ENCODE data around the gene HNRNPLL.

HNRNPLL gene

DNA sequence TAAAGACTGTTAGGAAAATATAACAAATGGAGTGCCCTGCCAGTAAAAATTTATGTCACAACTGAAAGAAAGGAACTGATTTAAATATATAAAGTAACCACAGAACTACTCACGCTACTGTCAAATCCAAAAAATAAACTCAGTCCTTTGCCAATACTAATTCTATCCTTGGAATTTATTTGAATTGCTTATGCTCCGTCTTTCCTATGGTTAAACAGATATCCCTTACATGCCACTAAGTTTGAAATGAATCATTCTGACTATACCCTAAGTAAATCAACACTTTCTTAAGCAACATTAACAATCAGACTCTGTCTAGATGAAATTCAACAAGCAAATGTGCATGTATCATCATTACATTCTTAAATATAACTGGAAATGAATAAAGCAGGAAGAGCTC is 9.8 kb downstream of the HNRNPLL start:
- no peak for DNase-seq (ENCODE audit: low read depth)

DNA sequence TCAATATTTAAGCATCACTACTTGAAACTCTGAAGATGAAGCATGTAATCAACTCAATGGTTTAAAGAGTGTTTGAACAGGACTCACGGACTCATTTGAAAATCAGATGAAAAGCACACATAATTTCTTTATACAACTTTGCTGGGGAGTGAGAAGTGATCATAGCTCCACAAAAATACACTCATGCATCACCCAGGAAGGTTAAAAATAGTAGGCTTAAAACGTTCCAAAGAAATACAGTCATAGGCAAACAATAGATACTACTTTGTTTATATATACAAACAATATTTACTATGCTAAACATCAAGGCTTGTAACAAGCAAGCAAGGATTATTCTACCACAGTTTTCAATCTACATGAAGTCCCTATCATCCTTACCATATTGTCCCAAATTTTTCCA is 11.6 kb downstream of the HNRNPLL start:
- DNase-seq (ENCODE audit: low read depth): no peak

DNA sequence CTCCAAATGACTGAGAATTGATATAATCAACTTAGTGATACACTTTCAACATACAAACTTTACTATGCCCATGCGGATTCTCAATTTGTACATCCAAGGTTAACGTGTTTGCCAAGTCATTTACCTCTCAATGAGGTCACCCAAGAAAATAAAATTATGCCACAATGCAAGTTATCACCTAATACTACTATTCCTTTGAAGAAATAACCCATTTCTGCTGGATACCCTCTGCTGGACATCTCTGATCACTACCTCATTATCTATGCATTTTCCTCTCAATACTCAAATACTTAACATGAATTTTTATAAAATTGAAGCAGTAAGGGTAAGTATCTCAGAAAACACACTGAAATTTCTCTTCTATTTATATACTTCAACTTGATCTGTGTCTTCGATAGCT is 12.7 kb downstream of the HNRNPLL start:
- DNase-seq (ENCODE audit: low read depth): no peak

DNA sequence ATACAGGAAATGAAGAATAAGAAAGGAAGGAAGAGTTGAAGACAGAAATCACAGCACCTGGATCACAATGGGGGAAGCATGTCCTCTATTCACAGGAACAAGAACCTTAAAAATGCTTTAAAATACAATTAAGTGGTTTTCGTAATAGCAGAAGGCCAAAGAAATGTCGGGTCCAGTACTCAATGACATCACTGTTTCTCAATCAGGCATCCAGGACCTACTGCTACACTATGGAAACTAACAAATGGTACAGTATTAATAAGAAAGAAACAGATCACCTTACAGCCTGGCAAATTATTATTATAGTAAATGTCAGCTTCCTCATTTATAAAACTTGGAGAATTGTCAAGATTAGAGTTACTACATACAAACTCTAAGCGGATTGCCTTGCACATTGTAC is 15.8 kb downstream of the HNRNPLL start:
- no peak for DNase-seq (ENCODE audit: low read depth)

DNA sequence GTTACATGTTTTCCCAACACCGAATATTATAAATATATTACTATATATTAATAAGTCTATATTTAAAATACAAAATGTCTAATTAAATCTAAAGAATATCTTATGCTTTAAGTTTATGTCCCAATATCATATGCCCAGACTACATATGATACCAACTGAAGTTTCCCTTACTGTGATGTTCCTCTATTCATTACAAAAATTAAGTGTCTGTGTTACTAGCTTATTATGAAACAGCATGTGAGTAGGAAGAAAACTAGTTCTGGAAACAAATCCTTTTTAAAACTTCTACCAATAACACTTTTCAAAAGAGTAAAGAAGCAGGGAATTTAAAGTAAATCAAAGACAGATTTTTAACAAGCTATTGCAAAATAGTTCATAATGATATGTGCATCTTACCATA is 17.8 kb downstream of the HNRNPLL start:
- no peak for DNase-seq (ENCODE audit: low read depth)

DNA sequence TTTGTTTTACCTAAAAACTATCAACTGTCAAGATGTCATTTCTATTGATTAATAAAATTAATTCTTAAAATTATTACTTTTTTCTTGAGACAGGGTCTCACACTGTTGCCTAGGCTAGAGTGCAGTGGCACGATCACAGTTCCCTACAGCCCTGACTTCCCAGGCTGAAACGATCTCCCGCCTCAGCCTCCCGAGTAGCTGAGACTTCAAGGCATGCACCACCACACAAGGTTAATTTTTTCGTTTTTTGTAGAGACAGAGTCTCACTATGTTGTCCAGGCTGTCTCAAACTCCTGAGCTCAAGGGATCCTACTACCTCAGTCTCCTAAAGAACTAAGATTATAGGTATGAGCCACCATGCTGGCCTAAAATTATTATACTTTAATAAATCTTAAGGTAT is 18.7 kb downstream of the HNRNPLL start:
- no peak for DNase-seq (ENCODE audit: low read depth)

DNA sequence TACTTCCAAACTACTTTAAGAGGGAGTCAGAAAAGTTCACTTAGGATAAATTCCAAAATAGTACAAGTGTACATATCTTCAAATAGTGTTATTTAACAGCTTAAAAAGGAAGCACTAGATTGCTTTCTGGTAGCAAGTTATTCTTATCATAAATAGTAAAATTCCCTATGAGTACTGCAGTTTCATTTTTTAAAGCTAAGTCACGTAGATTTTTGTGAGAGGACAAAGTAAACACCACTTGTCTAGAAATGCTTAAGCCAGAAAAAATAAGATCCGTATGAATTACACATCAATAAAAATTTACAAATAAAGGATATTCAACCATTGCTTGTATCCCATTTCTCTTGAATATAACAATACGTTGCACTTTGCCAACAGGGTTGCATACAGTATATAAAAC is 19.2 kb downstream of the HNRNPLL start:
- no peak for DNase-seq (ENCODE audit: low read depth)

DNA sequence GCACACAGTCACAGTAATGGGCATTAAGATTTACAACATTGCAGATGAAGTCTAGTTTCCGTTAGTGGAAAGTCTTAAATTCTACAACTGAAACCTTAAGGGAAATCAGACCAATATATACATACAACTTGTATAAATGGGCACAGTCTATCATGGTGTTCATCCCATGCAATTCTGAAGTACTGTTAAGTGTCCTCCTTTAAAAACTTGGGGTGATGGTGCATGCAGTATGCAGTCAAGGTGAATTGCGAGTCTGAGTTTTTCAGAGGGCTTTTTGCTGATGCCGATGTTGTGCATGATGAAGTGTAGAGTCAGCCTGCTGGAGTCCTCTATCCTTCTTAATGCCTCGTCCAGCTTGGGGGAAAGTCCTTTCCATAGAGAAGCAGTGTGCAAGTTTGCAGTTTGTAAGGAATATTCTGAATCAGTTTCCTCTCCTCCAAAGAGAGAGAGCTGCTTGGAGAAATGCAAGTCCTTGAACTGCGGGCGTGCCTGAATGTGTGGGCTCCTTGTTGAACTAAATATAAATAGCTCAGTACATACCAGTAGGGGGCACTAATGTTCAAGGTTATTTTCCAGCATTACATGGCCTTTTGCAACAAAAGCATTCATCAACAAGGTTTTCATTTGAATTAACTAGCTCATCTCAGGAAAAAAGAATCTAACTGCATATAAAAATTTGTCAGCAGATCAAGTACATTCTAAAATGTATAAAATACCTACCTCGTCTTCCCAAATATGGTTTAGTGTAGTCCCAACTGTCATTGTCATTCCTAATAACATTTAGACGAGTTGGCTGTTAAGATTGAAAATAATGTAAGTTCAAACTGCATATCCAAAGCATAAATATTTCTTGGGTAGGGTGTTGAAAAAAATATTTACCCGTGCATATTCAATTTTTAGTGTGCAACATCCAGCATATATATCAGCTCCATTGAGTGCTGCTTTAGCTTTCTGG is 21.3 kb downstream of the HNRNPLL start:
- no peak for DNase-seq (ENCODE audit: low read depth)

DNA sequence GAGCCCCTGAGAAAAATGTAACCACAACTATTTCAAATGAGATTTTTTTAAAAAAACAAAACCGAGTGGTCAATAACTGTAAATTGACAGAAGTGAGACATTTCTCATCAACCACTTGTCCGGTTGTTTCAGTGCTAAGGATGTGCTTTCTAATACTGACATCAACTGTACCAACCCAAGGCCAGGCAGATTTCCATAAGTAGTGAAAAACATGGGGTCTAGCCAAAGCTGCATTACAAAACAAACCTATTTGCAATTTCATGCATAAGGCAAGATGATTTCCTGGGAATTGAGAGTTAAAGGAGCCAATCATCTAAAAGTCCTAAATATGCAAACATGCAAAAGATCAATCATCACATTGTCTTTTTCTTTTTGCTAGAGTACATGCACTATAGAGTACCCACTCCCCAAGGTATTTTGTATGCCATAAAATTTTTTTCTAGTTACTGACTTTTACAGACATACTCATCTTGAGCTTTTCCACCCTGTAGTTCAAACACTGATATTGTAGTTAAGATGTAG is 22.6 kb downstream of the HNRNPLL start:
- DNase-seq (ENCODE audit: low read depth): no peak

DNA sequence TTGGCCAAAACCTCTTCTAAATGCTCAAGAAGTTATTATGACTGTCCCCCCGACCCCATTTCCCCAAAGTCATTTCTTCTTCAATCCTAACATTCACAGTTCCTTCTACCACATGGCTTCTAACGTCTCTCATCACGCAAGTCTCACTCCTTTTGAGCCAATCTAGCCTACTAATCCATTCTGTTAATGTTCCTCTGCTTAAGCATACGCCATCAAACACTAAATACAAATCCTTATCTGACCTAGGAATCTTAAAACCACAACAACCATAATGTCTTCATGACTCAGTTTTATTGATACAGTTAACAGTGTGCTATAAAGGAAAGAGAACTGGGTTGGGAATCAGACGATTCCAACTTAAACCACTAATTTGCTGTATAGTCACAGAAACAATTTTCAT is 23.9 kb downstream of the HNRNPLL start:
- no peak for DNase-seq (ENCODE audit: low read depth)

DNA sequence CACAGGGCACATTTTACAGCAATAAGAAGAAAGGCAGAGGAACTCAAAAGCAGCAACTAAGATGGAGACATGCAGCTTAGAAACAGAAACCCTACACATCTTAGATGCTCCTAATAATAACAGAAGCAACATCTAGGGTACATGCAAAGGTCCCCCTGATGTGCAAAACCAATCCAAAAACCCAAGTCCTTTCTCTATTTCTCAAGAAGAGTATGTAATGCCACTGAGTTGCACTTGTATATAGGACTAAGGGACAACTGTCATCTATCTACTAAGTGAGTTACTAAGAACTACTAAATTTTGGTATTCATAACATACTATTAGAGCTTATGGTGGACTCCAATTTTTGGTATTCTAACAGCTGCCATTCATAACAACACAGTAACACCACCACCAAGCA is 28.4 kb downstream of the HNRNPLL start:
- no peak for DNase-seq (ENCODE audit: low read depth)

DNA sequence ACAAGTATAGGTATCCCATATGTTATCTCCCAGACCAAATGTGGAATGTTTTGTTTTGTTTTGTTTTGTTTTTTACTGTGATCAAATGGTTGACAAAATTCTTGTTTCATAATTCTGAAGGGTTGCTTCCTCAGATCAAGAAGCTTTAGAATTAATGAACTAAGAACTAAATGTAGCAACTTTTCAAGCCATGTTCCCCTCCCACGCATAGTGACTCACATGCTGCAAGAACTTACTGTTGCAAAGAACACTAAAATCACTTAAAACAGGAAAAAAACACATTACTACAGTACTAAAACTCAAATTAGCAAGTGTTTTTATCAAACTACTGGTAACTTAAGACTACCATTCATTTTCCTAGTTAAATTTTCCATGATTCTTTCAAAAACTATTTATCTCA is 30.6 kb downstream of the HNRNPLL start:
- DNase-seq (ENCODE audit: low read depth): no peak

DNA sequence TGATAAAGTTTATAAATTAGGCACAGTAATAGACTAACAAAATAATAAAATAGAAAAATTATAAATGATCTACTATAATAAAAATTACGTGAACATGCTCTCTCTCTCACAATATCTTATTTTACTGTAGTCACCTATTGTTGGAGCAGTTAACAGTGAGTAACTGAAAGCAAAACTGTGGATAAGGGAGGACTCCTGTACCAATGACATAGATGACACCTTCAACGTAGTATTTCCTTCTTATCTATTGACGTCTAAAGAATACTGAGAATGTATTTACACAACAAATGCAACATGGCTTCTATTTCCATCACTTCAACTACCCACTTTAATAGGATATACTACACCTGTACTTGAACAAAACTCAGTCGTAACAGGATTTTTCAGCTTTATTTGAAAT is 31.5 kb downstream of the HNRNPLL start:
- no peak for DNase-seq (ENCODE audit: low read depth)

DNA sequence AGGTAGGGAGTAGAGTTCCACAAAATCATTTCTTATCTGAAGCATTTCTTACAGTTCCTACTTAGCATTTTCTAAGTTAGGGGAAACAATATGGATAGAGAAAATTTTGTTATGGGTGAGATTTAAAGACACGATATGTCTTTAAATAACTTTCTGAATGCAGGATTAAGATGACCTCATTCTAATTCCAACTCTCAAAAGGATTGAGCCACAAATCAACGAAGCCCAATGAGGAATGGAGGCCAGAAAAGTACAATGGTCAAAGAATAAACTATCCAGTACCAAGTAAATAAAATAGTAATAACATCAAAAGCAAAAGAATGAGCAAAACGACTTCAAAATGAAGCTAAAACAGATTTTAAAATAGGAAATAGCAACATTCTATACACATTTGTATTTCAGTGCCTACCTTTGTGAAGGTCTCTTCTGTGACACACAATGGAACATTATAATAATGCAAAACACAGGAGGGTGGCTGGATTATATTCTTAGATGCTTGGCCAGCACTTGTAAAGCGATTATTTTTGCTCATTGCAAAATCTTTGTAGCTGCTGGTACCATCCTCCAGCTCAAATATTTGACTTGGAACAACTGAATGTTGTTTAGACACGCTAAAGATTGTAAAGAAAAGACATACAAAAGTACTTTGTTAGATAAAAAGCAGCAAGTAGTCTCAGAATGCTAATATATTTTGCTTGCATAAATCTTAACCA is 33.8 kb downstream of the HNRNPLL start:
- no peak for DNase-seq (ENCODE audit: low read depth)

DNA sequence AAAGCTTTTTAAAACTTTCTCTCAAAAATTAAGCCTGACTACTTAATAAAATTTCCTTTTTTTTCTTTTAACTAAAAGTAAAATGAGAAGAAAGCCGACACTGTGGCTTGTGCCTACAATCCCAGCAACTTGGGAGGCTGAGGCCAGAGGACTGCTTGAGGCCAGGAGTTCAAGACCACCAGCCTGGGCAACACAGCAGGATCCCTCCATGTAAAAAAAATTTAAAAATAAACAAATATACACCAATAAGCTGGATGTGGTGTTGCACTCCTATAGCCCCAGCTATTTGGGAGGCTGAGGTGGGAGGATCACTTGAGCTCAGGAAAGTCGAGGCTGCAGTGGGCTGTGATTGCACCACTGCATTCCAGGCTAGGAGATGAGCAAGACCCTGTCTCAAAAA is 37.4 kb downstream of the HNRNPLL start:
- no peak for DNase-seq (ENCODE audit: low read depth)

DNA sequence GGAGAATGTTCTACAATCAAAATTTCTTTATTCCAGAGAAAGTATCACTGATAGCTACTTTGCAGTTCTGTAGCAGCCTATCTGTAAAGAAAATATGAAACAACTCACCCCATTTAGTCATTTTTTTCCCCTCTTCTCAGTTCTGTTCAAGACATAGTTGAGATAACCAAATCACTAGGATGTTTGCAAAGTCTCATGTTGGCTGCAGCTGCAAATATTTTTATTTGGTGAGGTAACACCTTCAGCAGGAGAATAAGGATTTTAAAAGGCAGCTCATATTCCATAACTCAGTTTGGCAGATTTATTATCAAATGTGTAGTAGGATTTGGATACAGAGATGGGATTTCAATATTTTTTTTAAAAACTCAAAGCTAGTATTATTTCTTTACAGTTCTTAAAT is 41.0 kb downstream of the HNRNPLL start:
- DNase-seq (ENCODE audit: low read depth): no peak

DNA sequence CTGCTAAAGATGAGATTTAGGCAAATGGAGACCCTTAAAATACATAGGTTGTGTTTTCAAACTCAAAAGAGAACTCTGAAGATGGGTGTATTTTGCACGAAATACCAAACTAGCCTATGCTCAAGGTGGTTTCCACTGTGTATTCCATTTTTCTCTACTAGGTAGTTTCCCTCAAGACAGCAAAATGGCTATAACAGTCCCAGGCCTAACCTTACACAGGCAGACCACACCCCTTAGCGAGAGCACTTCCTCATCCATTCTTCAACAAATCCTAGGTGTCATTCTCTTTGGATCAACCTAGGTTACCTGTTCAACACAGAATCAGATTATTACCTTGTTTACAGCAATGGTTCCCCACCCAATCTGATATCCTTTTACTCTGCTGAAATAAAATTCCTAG is 42.6 kb downstream of the HNRNPLL start:
- no peak for DNase-seq (ENCODE audit: low read depth)

DNA sequence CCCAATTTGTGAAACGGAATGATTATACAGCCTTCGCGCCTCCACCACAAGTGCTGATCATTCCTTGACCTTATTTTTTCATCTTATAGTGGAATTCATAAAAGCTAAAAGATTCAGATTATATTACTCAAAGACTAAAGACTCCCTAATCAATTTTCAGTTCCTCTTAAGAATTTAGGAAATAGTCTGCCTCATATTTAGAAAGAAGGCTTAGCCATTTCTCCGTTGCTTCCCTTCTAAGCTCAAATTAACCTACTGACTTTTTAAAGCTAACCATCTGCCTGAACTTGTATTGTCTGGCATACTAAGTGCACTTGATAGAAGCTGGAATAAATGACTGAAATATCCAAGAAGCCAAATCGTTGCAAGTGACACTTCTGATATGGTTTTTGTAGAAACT is 44.7 kb downstream of the HNRNPLL start:
- no peak for DNase-seq (ENCODE audit: low read depth)

DNA sequence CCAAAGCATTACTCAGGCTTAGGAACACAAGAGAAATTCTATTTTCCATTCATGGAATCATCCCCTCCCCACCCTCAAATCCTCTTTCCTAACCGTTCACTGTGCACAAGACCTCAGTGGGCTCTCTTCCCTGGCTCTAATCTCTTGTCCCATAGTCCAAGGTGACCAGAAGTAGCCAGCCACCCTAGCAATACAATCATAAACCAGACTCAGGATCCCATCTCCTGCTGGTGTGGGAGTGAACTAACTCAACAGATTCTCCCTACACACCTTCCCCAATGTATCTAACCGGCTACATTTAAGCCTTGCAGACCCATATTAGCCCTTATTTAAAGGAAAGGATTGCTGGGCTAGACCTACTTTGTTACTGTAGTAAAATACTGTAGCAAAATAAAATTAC is 45.5 kb downstream of the HNRNPLL start:
- no peak for DNase-seq (ENCODE audit: low read depth)

DNA sequence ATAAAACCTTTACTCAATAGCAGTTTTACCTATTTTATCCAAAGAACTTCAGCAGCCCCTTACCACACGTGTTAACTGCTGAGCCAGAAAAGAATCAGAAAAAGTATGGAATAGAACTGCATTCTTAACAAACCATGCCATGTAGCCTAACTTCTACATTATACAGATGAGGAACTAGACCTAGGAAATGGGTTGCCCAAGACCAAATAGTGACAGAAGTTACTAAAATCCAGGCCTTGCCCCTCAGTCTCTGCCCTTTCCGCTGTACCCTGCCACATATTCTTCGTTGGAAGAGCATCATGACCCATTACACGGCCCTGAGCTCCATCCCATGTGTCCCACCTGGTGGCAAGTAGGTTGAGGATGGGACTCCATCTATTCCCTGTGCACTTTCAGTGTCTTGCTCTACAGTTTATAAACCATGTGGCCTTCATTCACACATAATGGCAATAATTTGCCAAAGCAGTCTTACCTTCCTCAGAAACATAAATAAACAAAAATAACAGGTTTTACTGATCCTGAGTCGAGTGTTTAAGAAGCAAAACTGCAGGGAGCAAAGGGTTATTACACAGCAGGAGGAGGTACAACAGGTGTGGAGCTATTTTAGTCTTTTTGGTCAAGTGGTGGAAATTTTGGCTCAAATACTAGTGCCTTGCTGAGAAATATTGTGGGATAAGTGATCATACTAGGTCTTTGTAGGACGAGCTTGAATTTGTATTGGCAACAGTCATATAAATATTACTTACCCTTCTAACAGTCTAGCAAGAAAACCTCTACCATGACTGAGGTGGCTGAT is 46.5 kb downstream of the HNRNPLL start:
- no peak for DNase-seq (ENCODE audit: low read depth)

DNA sequence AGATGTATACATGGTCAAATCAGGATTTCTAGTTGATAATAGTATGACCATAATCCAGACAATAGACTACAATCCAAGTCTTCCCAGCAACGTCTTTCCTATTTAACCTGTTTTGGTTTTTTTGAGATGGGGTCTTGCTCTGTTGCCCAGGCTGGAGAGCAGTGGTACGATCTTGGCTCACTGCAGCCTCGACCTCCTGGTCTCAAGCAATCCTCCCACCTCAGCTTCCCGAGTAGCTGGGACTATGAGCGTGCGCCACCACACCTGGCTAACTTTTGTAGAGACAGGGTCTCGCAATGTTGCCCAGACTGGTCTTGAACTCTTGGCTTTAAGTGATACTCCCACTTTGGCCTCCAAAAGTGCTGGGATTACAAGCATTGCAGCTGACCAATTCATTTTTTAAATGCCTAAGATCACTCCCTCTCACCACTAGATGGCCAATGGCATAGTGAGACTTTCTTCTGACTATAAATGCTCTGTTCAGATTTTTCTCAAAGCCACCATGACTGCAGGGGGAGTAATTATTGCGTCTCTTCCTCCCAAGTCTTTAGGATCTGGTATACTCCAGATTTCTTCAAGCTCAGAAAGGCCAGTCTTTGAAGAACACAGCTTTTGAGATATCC is 47.6 kb downstream of the HNRNPLL start:
- DNase-seq (ENCODE audit: low read depth): no peak

DNA sequence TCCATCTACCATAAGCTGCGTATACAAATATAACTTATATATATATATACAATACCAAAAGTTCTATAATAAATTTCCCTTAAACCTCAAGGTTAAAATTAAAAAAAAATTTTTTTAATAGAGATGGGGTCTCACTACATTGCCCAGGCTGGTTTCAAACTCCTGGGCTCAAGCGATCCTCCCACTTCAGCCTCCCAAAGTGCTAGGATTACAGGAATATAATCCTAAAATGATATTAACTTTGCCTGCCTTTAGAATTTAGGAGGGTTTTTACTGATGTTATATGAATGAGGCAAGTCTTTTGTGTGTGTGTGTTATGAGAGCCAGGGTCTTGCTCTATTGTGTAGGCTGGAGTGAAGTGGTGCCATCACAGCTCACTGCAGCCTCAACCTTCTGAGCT is 49.2 kb downstream of the HNRNPLL start:
- no peak for DNase-seq (ENCODE audit: low read depth)

Measured in T follicular helper cell (primary cell).